Fibroblast of lung (primary cell): ENCODE results near the gene FGF16. TPM values are rescaled to one million over a fixed set of nuclear protein-coding genes. Genes with fewer than 3 reads are reported as not detected.
A peak's percentile ranks its signal among the peaks of the same experiment; 100 is the strongest.

ENCODE experiments used
- DNase-seq, 2 donors: peaks; one replicate each; pipeline versions ENCODE4 v3.0.0 to v3.0.0-alpha.2; 2010; ENCODE audit warnings: low read depth in 2 of 2
- H2AFZ ChIP-seq: 2 replicates; pipeline ENCODE4 v1.5.1; 2012; ENCODE audit warnings: low read length, control low read depth, inconsistent platforms
- H3K27ac ChIP-seq: 2 replicates; pipeline ENCODE4 v1.5.1; 2011; ENCODE audit warnings: low read length, control low read depth; ENCODE audit not compliant: insufficient read depth
- H3K27me3 ChIP-seq: 2 replicates; pipeline ENCODE4 v1.5.1; 2011; ENCODE audit warnings: mild to moderate bottlenecking, low read length; ENCODE audit not compliant: control insufficient read depth, insufficient read depth
- H3K36me3 ChIP-seq: 2 replicates; pipeline ENCODE4 v1.5.1; 2011; ENCODE audit warnings: low read length; ENCODE audit not compliant: control insufficient read depth, insufficient read depth
- H3K4me1 ChIP-seq: 2 replicates; pipeline ENCODE4 v1.5.1; 2011; ENCODE audit warnings: low read length; ENCODE audit not compliant: control insufficient read depth, insufficient read depth; ENCODE audit errors: extremely low read depth
- H3K4me2 ChIP-seq: 2 replicates; pipeline ENCODE4 v1.5.1; 2011; ENCODE audit warnings: low read length, control low read depth; ENCODE audit not compliant: insufficient read depth; ENCODE audit errors: extremely low read depth
- H3K4me3 ChIP-seq, 4 experiments: fragments of 200-600 bp in 1 of 4; sonication (generic) in 1 of 4; replicated peaks in 1 of 4; 2 replicates each; pipeline ENCODE4 v1.5.1; 2011 to 2016; ENCODE audit warnings: low read length in 4 of 4, low read depth in 3 of 4, mild to moderate bottlenecking in 3 of 4, control low read depth in 2 of 4, inconsistent platforms in 1 of 4, mixed read lengths in 1 of 4; ENCODE audit not compliant: insufficient read depth in 1 of 4; ENCODE audit errors: control extremely low read depth in 1 of 4
- H3K79me2 ChIP-seq: 2 replicates; pipeline ENCODE4 v1.5.1; 2012; ENCODE audit warnings: mild to moderate bottlenecking, low read length, inconsistent platforms; ENCODE audit not compliant: control insufficient read depth, insufficient read depth
- H3K9ac ChIP-seq: 2 replicates; pipeline ENCODE4 v1.5.1; 2011; ENCODE audit warnings: mild to moderate bottlenecking, low read length, control low read depth; ENCODE audit not compliant: insufficient read depth
- H3K9me3 ChIP-seq: 2 replicates; pipeline ENCODE4 v1.5.1; 2012; ENCODE audit warnings: low read depth, low read length; ENCODE audit not compliant: control insufficient read depth, insufficient read depth
- H4K20me1 ChIP-seq: 2 replicates; pipeline ENCODE4 v1.5.1; 2011; ENCODE audit warnings: low read length; ENCODE audit not compliant: control insufficient read depth, insufficient read depth; ENCODE audit errors: extremely low read depth
- EZH2 ChIP-seq: IDR thresholded peaks from 2 replicates; pipeline ENCODE4 v1.5.1; 2012; ENCODE audit warnings: low read length, control low read depth, mild to moderate bottlenecking; ENCODE audit errors: missing control alignments
- polyA plus RNA-seq, 2 donors: library from polyadenylated mRNA; depleted of rRNA in 1 of 2; stranded (reverse) in 1 of 2; unstranded in 1 of 2; fragments of >200 nt; gene quantifications; 2 replicates each; pipeline ENCODE4 v1.2.1, GENCODE V29; 2011 to 2012; ENCODE audit warnings: missing spikeins in 1 of 2
- total RNA-seq: library from RNA; depleted of rRNA; stranded (reverse); fragments of >200 nt; gene quantifications from 2 replicates; pipeline ENCODE4 v1.2.1, GENCODE V29; 2014
- TF ChIP-seq, protein P1 (sequence below), 2 donors: IDR thresholded peaks in 1 of 2; conservative IDR thresholded peaks in 1 of 2; 1 replicate in 1 of 2; 2 replicates in 1 of 2; pipeline ENCODE4 v1.5.1; 2011 to 2012; ENCODE audit warnings: low read length in 2 of 2, control low read depth in 1 of 2, inconsistent platforms in 1 of 2, low read depth in 1 of 2, mild to moderate bottlenecking in 1 of 2

Gene FGF16
- total and polyA plus RNA-seq, 2 donors (not counting 1 experiment from before 2014, with no cell fraction given) = not detected

DNA sequence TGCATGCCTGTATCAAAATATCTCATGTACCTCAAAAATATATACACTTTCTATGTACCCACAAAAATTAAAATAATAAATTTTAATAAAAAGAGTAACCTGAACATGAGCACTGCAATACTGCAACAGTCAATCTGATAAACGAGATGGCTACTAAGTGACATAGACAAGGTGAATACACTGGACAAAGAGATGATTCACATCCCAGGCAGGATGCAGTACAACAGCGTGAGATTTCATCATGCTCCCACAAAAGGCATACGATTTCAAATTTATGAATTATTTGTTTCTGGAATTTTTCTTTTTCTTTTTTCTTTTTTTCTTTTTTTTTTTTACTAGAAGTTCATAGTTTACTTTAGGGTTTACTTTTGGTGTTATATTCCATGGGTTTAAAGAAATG lies 12.2 kb upstream of the FGF16 start:
- Histone ChIP-seq H3K9ac (no peak overlapping the region), H3K36me3 (no peaks in the 10 kb centered on the region), H3K4me1 (peaks cover 4% of the 10 kb centered on the region), H3K27me3 (no peaks in the 10 kb centered on the region), H3K4me2 (no peak overlapping the region), H2AFZ (no peak overlapping the region), H3K27ac (no peak overlapping the region), H3K4me3 (no peak overlapping the region), H4K20me1 (no peaks in the 10 kb centered on the region), H3K79me2 (no peaks in the 10 kb centered on the region), H3K9me3 (no peaks in the 10 kb centered on the region)
- DNase-seq = no peak
- TF ChIP-seq EZH2 = no peak

DNA sequence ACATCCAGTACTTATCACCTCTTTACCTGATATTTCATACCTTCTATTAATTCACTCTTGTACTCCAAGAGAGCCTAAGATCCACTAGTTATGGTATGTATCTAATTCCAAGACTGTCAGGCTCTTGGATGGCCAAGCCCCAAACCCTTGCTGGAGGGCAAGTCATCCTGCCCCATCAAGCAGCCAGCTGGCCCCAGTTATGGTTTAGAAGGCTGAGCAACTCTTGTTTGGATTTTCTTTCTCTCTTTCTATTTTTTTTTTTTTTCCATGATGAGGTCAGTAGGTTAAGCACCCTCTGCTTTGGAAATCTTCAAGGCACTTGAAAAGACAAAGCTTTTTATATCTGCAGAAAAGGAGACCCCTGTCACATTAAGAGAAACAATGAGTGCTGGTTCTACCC lies 10.9 kb upstream of the FGF16 start:
- no peak overlapping the region for H2AFZ ChIP-seq
- H3K4me2 ChIP-seq = no peak overlapping the region
- no peaks in the 10 kb centered on the region for H3K79me2 ChIP-seq
- H3K27ac ChIP-seq = no peak overlapping the region
- no peaks in the 10 kb centered on the region for H3K27me3 ChIP-seq
- H3K9ac ChIP-seq = no peak overlapping the region
- no peaks in the 10 kb centered on the region for H4K20me1 ChIP-seq
- no peak for TF ChIP-seq EZH2
- TF ChIP-seq, protein P1, sequence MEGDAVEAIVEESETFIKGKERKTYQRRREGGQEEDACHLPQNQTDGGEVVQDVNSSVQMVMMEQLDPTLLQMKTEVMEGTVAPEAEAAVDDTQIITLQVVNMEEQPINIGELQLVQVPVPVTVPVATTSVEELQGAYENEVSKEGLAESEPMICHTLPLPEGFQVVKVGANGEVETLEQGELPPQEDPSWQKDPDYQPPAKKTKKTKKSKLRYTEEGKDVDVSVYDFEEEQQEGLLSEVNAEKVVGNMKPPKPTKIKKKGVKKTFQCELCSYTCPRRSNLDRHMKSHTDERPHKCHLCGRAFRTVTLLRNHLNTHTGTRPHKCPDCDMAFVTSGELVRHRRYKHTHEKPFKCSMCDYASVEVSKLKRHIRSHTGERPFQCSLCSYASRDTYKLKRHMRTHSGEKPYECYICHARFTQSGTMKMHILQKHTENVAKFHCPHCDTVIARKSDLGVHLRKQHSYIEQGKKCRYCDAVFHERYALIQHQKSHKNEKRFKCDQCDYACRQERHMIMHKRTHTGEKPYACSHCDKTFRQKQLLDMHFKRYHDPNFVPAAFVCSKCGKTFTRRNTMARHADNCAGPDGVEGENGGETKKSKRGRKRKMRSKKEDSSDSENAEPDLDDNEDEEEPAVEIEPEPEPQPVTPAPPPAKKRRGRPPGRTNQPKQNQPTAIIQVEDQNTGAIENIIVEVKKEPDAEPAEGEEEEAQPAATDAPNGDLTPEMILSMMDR (conservative IDR thresholded peaks at IDR 0.05 in 1 of 2, IDR thresholded peaks at IDR 0.05 in 1 of 2; ENCODE audit: low read depth in 1 of 2, low read length in 2 of 2) = no peak
- H3K4me1 ChIP-seq = no peaks in the 10 kb centered on the region
- no peaks in the 10 kb centered on the region for H3K36me3 ChIP-seq
- no peak for DNase-seq
- H3K4me3 ChIP-seq = no peak overlapping the region
- no peaks in the 10 kb centered on the region for H3K9me3 ChIP-seq

DNA sequence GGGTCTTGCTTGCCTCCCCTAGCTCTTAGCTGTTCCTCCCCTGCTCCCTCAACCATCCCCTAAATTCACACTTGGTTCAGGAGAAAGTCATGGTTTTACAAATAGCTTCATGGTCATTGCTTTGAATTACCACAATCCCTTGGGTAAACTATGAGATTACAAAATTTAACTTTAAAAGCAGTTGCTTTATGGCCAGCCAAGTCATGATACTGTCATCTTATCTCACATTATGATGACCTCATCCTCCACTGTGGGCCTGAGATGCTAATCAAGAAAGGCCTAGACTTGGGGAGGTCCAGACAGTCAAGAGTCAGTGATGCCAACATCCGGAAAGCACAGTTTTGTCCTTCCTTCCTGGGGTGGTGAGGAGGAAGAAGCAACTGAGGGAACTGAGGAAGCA lies 10.5 kb upstream of the FGF16 start:
- Histone ChIP-seq H3K4me2 (no peak overlapping the region), H3K9me3 (no peaks in the 10 kb centered on the region), H4K20me1 (no peaks in the 10 kb centered on the region), H3K4me3 (no peak overlapping the region), H2AFZ (no peak overlapping the region), H3K4me1 (no peaks in the 10 kb centered on the region), H3K79me2 (no peaks in the 10 kb centered on the region), H3K36me3 (no peaks in the 10 kb centered on the region), H3K27ac (no peak overlapping the region), H3K9ac (no peak overlapping the region), H3K27me3 (no peaks in the 10 kb centered on the region)
- DNase-seq = peak in 1 of 2 donors; percentile 69
- TF ChIP-seq, protein P1 (conservative IDR thresholded peaks at IDR 0.05 in 1 of 2, IDR thresholded peaks at IDR 0.05 in 1 of 2; ENCODE audit: low read depth in 1 of 2, low read length in 2 of 2) = no peak
- TF ChIP-seq EZH2 = no peak
